GM19238 (cell line): ENCODE results near the gene HAND1.

Experiments
- DNase-seq: peaks from one replicate; pipeline ENCODE4 v3.0.0; 2011; ENCODE audit warnings: low spot score; ENCODE audit not compliant: insufficient read length

Gene HAND1

DNA sequence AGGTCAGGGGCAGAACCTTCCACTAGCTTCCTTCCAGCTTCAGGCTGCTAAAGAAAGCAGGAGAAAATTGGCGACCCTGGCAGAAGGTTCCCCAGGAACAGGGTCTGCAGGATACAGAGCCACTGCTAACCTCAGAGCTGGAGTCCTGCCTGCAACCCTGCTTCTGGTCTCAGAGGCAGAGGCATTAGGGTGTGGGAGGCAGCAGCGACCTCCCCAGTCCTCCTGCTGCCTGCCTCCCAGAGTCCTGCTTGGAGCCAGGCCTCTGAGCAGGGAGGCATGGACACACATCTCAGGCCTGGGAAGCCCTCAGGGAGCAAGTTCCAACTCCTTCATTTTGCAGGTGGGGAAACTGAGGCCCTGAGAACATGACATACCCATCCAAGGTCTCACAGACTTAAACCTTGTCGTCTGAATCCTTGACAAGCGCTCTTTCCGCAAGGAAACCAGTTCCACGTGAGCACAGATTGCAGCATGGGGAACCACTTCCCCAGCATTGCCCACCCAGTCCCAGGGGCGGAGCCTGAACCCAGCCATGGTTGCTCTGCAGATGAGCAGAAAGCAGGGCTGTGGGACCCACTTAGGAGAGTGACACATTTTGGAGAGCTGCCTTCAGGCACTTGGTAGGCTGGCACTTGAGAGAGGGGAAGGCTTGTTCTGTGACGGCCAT, 28.2 kb upstream of the HAND1 start:
- DNase-seq, result no peak

GRCh38 chr5:154505567-154505966, 27.5 kb upstream of the HAND1 start:
- no peak for DNase-seq

GRCh38 chr5:154503698-154504039, 25.6 kb upstream of the HAND1 start:
- DNase-seq, result no peak

DNA sequence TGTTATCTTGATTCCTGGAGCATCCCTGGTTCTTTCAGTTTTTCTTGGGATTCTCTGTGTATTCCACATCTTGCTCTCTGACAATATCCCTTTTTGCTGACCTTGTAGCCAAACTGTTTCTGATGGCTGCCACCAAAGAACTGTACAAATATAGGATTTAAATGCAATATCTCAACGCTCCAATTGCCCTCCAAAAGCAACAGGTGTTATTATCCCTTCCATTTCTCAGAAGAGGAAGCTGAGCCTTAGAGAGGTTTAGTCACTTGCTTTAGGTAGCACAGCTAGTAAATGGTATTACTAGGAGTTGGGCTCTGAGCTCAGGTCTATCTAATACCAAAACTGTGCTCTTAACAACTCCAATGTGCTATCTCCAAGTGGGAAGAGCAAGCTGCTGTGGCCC, 24.2 kb upstream of the HAND1 start:
- DNase-seq, result no peak

- no peak for DNase-seq
Measured at GRCh38 chr5:154501566-154501965, 23.5 kb upstream of the HAND1 start.

DNA sequence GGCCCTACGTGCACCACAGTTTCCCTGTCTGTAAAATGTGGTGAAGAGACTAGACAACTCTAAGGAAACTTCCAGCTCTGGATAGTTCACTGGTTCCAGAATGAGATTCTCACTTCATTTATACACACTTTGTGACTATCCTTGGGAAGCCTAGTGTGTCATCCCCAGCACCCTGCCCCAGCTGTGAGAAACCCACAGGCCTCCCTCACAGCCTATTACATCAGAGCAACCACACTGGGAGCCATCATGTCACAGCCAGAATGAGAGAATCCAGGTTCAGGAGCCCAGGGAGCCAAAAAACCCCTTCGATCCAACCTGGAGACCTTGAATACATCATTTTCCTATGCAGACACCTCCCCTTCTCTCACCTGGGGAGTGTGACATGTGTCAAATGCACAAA, 21.0 kb upstream of the HAND1 start:
- no peak for DNase-seq

GRCh38 chr5:154498591-154498990, 20.6 kb upstream of the HAND1 start:
- no peak for DNase-seq

DNA sequence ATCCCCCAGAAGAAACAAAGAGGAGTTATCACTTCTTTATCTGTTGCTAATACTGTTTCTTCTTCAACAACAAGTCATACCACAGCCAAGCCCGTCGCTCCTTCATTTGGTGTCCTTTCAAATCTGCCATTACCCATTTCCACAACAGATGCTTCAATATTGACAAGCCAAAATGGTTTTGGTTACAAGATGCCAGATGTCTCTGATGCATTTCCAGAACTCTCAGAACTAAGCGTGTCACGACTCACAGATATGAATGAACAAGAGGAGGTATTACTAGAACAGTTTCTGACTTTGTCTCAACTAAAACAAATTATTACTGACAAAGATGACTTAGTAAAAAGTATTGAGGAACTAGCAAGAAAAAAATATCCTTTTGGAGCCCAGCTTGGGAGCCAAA, 16.0 kb upstream of the HAND1 start:
- no peak for DNase-seq

DNA sequence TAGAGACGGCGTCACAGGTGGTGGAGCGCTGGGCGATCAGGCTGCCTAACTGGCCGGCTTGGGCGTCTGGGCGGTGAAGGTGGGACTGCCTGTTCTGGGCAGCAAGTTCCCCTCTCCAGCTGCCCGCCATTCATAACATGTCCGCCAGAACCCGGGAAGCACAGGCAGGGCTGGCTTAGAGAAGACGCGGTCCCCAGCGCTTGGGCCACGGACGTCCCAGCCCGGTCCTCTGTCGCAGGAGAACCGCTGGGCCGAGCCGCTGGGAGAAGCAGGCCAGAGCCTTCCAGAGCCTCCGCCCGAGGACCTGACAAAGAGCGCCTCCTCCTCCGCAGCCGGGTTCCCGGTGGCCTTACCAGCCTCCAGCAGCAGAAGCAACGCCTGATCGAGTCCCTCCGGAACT, 15.2 kb upstream of the HAND1 start:
- no peak for DNase-seq

GRCh38 chr5:154491941-154492340, 13.9 kb upstream of the HAND1 start:
- no peak for DNase-seq

GRCh38 chr5:154487541-154487940, 9.5 kb upstream of the HAND1 start:
- peak; percentile 62 for DNase-seq

- DNase-seq, result no peak
Measured at GRCh38 chr5:154486427-154486866, 8.4 kb upstream of the HAND1 start.

GRCh38 chr5:154485850-154486426, 7.9 kb upstream of the HAND1 start:
- no peak for DNase-seq

DNA sequence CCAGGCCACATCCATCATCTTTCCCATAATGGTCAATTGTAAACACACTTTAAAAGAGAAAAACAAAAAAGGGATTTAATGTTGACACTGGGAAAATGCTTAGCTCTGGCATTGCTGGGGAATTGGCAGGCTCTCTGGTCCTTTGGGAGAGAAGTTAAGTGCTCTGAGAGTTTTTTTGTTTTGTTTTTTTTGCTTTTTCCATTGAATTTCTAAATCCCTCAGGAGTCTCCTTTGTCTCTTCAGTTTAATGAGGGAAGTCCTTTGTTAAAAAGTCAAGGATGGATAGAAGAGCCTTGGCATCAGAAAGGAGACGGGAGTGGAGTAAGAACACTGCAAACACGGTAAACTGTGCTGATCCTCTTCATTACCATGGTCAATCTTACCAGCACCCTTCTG, 7.1 kb upstream of the HAND1 start:
- DNase-seq, result no peak

- DNase-seq, result no peak
Measured at GRCh38 chr5:154484393-154485095, 6.5 kb upstream of the HAND1 start.

DNA sequence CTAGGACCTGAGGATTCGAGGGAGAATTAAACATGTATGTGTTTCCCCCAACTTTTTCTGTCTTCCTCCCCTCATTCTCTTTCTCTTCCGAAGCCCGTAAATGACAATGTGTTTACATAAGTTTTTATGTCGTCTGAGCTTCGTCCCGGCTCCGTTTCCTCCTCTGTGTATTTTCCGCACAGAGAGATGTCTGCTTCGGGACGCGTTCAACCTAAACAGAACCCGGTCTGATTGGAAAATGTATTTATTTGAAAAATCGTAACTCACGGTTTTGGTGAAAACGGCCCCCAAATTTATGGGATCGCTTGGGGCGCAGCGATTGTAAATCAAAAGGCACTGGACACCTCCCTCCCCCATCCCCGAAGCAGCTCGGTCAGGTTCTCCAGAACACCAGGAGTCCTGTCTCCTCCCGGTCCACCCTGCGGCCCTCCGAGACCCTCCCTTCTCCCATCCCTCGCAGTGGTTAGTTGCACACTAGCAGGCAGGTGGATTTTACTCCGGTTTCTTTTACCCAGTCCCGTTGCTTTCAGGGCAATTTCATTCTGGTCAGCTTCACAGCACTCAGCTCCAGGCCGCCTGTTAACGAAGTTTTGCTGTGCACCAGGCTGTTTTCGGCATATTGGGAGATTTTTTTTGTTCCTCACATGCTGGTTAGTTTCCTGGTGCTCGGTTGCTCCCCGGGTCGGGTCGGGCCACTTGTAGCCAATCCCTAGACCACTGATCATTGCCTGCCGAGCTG, 5.8 kb upstream of the HAND1 start:
- DNase-seq, result no peak

- no peak for DNase-seq
Measured at GRCh38 chr5:154482528-154483449, 4.8 kb upstream of the HAND1 start.

- DNase-seq, result no peak
Measured at GRCh38 chr5:154481584-154482381, 3.8 kb upstream of the HAND1 start.

DNA sequence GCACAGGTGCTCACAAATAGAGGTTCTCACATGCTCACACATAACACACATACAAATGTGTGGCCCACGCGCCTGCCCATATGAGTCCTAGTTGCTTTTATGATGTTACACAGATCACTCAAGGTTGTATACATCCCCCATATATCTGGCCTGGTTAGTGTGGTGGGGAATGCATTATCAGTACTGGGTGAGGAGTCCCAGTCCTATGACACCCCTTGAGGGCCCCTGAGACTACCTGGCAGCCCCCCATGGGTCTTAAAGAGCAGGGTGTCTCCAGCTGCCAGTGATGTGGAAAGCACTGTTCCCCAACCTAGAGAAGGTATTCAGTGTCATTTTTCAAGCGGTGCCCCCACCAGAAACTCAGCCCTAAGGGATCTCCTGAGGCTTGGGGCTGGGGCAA, 2.8 kb upstream of the HAND1 start:
- DNase-seq, result no peak
